IPS-20b (cell line): Measurements from ENCODE around the gene EVC.

Source experiments
- H3K27ac ChIP-seq: one replicate; pipeline ENCODE4 v1.5.1; 2013; ENCODE audit warnings: low read length
- H3K27me3 ChIP-seq: 2 replicates; pipeline ENCODE4 v1.6.1; 2013; ENCODE audit warnings: mild to moderate bottlenecking, low read length, inconsistent platforms; ENCODE audit not compliant: insufficient read depth
- H3K36me3 ChIP-seq: 2 replicates; pipeline ENCODE4 v1.6.1; 2013; ENCODE audit warnings: low read depth, mild to moderate bottlenecking, inconsistent platforms, low read length, moderate library complexity; ENCODE audit not compliant: insufficient read depth
- H3K4me1 ChIP-seq: 2 replicates; pipeline ENCODE4 v1.6.1; 2013; ENCODE audit warnings: mild to moderate bottlenecking, control low read depth, inconsistent platforms, low read length, moderate library complexity; ENCODE audit not compliant: insufficient read depth
- H3K4me3 ChIP-seq: 2 replicates; pipeline ENCODE4 v1.5.1; 2013; ENCODE audit warnings: mild to moderate bottlenecking, low read length, inconsistent platforms
- H3K9ac ChIP-seq: 2 replicates; pipeline ENCODE4 v1.6.1; 2013; ENCODE audit warnings: low read depth, mild to moderate bottlenecking, inconsistent platforms, low read length, moderate library complexity
- H3K9me3 ChIP-seq: 2 replicates; pipeline ENCODE4 v1.6.1; 2013; ENCODE audit warnings: mild to moderate bottlenecking, low read depth, low read length, inconsistent platforms; ENCODE audit not compliant: insufficient read depth

Gene EVC

DNA sequence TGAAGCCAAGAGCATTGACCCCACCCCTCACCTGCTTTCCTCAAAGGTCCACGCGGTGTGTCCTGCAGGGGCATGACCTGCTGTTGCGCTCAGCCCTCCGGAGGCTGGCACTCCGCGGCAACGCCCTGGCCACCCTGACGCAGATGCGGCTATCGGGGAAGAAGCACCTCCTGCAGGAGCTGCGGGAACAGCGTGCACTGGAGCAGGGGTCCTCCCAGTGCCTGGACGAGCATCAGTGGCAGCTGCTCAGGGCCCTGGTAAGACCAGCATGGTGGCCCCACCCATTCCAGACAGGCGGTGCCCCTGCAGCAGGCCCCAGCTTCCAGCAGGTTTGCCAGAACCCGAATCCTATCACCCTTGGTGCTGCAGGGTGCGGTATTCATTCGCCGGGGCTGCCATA is 86.0 kb downstream of the EVC start:
- Histone ChIP-seq H3K4me1 (no peaks in the 10 kb centered on the region), H3K4me3 (no peak overlapping the region), H3K9ac (no peak overlapping the region), H3K27me3 (no peaks in the 10 kb centered on the region), H3K9me3 (no peaks in the 10 kb centered on the region), H3K36me3 (peaks cover 10% of the 10 kb centered on the region), H3K27ac (no peak overlapping the region)

DNA sequence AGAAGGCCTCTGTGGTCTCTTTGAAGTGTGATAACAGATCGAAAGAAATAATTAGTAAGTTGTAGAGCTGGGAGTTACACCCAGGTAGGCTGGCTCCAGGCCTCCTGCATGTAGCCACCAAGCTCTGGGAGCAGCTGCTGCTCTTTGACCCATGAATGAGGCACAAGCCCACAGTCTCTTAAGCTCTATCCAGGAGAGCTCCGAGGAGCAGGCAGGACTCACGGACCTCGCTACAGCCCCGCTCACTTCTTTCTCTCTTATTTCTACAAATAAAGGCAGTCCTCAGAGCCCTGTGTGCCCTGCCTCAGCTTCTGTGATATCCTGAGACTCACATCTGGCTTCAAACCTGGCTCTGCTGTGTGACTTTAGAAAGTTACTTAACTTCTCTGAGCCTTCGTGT is 86.9 kb downstream of the EVC start:
- Histone ChIP-seq H3K9me3 (no peaks in the 10 kb centered on the region), H3K36me3 (peaks cover 10% of the 10 kb centered on the region), H3K9ac (no peak overlapping the region), H3K27me3 (no peaks in the 10 kb centered on the region), H3K4me3 (no peak overlapping the region), H3K27ac (no peak overlapping the region), H3K4me1 (no peaks in the 10 kb centered on the region)

DNA sequence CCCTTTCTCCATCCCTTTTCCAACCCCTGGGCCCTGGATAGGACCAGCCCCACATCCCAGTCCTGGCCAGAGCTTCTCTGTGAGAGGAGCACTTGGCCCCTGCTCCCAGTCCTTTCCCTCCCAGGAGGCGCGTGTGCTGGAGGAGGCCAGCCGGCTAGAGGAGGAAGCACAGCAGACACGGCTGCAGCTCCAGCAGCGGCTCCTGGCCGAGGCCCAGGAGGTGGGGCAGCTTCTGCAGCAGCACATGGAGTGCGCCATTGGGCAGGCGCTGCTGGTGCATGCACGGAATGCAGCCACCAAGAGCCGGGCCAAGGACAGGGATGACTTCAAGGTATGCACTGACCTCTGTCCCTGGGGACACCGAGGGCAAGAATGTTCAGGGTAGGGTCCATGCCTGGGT is 87.5 kb downstream of the EVC start:
- Histone ChIP-seq H3K36me3 (peaks cover 10% of the 10 kb centered on the region), H3K9me3 (no peaks in the 10 kb centered on the region), H3K27me3 (no peaks in the 10 kb centered on the region), H3K4me1 (no peaks in the 10 kb centered on the region), H3K4me3 (no peak overlapping the region), H3K27ac (no peak overlapping the region), H3K9ac (no peak overlapping the region)

DNA sequence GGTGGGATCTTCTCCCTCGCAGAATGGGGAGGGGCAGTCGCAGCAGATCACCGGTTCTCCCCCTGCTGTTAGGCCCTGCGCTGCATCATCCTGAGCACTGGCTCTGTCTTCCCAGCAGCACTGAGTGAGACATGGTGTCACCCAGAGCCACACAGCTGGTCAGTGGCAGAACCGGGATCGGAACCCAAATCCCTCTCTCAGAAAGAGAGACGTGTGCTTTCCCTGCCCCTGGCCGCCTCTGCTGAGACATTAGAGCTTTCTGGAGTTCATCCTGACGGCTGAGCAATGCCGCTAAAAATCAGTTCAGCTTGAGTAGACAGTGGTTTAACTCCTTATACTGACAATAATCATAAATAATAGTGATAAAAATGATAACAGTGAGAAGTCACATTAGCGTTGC is 87.9 kb downstream of the EVC start:
- Histone ChIP-seq H3K27me3 (no peaks in the 10 kb centered on the region), H3K9ac (no peak overlapping the region)

DNA sequence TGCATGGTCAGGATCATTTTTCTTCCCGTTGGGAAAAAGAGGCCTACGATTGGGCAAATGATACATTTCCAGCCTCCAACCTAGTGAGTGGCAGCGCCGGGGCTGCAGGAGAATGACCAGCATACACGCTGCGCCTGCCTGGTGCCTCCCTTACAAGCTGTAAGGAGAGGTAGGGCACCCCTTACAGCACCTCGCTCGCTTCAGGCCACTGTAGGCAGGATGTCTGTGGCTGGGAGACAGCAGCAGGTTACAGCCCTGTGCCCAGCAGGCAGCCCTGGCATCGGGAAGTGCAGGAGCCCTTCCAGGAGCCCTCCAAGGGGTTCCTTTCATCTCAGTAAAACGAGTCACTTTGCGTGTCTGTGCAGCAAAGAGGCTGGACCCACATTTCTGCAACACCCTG is 88.4 kb downstream of the EVC start:
- Histone ChIP-seq H3K4me1 (no peaks in the 10 kb centered on the region), H3K4me3 (no peak overlapping the region), H3K27ac (no peak overlapping the region), H3K27me3 (no peaks in the 10 kb centered on the region), H3K9ac (no peak overlapping the region), H3K36me3 (peaks cover 13% of the 10 kb centered on the region), H3K9me3 (no peaks in the 10 kb centered on the region)

More for the DNA sequence above, 87.9 kb downstream of the EVC start:
- Histone ChIP-seq H3K9me3 (no peaks in the 10 kb centered on the region), H3K4me3 (no peak overlapping the region), H3K36me3 (peaks cover 10% of the 10 kb centered on the region), H3K4me1 (no peaks in the 10 kb centered on the region), H3K27ac (no peak overlapping the region)

DNA sequence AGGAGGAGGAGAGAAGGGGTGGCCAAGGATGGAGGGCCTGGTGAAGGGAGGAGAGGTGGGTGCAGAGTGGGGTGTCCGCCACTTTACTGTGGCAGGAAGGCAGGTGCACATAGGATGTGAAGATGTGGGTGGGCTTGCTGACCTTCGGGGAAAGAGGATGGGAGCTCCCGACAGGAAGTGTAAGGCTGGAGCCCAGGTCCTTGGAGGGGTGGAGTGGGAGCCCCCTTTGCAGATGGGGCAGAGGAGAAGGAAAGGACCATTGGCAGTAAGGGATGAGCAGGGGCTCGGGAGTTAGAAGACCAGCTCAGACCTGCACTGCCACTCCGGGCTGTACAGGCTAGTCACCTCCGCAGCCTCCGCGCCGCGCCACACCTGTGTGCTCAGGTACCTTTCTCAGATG is 89.5 kb downstream of the EVC start:
- Histone ChIP-seq H3K4me1 (no peaks in the 10 kb centered on the region), H3K9ac (no peak overlapping the region), H3K27ac (no peak overlapping the region), H3K9me3 (no peaks in the 10 kb centered on the region), H3K36me3 (peaks cover 23% of the 10 kb centered on the region; the same call in 1 of the 2 replicates), H3K27me3 (no peaks in the 10 kb centered on the region), H3K4me3 (no peak overlapping the region)

DNA sequence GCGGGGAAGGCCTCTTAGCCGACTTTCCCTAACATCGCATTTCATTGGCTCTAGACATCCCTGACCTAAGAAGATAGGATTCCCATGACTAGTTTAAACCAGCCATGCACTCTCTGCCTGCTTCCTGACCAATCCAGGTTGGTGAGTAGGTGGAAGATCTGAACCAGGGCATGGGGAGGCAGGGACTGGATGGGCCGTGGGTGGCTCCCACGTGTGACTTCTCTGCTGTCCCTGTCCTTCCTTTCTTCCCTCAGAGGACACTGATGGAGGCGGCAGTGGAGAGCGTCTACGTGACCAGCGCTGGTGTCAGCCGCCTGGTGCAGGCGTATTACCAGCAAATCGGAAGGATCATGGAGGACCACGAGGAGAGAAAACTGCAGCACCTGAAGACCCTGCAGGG is 90.7 kb downstream of the EVC start:
- no peak overlapping the region for H3K4me3 ChIP-seq
- no peak overlapping the region for H3K9ac ChIP-seq
- H3K4me1 ChIP-seq = no peaks in the 10 kb centered on the region
- H3K27ac ChIP-seq = no peak overlapping the region
- H3K9me3 ChIP-seq = no peaks in the 10 kb centered on the region
- H3K27me3 ChIP-seq = no peaks in the 10 kb centered on the region
- H3K36me3 ChIP-seq = peaks cover 24% of the 10 kb centered on the region; the same call in 1 of the 2 replicates

DNA sequence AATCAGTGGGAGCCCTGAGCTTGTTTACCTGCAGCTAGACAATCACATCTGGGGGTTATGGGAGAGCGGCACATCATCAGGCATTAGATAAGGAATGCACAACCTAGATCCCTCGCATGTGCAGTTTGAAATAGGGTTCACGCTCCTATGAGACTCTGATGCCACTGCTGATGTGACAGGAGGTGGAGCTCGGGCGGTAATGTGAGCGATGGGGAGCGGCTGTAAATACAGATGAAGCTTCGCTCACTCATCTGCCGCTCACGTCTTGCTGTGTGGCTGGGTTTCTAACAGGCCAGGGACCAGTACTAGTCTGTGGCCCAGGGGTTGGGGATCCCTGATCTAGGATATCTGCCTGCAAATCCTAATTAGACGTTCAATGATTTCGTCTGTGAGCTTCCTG is 91.6 kb downstream of the EVC start:
- Histone ChIP-seq H3K4me1 (no peaks in the 10 kb centered on the region), H3K27ac (no peak overlapping the region), H3K27me3 (no peaks in the 10 kb centered on the region), H3K9ac (no peak overlapping the region), H3K9me3 (no peaks in the 10 kb centered on the region), H3K36me3 (peaks cover 17% of the 10 kb centered on the region; the same call in 1 of the 2 replicates), H3K4me3 (no peak overlapping the region)

DNA sequence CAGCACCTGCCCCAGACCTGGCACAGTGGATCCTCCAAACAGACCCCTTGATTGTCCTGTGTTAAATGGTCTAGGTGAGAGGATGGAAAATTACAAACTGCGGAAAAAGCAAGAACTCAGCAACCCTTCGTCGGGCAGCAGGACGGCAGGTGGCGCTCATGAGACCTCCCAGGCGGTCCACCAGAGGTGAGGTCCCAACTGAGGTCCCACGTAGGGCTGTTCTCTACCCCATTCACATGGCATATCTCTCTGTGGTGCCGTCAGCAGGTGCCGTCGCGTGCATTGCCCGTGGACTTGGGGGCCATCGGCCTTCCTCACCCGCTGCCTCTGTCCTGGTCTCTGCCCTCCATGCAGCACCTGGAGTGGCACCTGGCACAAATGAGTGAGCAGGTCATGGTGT is 93.7 kb downstream of the EVC start:
- no peak overlapping the region for H3K27ac ChIP-seq
- peaks cover 30% of the 10 kb centered on the region; the same call in 1 of the 2 replicates for H3K36me3 ChIP-seq
- no peak overlapping the region for H3K4me3 ChIP-seq
- H3K27me3 ChIP-seq = no peaks in the 10 kb centered on the region
- no peak overlapping the region for H3K9ac ChIP-seq
- H3K9me3 ChIP-seq = no peaks in the 10 kb centered on the region
- H3K4me1 ChIP-seq = no peaks in the 10 kb centered on the region

DNA sequence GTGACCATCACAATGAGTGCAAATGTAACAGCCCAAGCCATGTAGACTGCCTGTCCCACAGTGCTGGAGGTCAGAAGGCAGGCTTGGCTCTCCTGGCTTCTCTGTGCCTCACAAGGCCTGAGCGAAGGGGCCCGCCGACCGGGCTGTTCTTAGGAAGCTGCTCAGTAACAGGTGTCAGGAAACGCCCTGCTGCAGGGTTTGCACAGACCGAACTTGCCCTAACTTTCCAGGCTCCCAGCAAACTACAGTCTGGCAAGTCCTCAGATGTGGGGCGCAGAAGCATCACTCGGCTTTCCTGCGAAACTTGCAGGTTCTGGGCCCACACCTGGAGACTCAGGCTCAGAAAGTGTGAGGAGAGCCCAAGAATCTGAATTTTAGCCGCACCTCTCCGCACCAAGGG is 94.3 kb downstream of the EVC start:
- Histone ChIP-seq H3K4me3 (no peak overlapping the region), H3K27me3 (no peaks in the 10 kb centered on the region), H3K9me3 (no peaks in the 10 kb centered on the region), H3K36me3 (peaks cover 36% of the 10 kb centered on the region; the same call in 1 of the 2 replicates), H3K4me1 (no peaks in the 10 kb centered on the region), H3K27ac (no peak overlapping the region), H3K9ac (no peak overlapping the region)

DNA sequence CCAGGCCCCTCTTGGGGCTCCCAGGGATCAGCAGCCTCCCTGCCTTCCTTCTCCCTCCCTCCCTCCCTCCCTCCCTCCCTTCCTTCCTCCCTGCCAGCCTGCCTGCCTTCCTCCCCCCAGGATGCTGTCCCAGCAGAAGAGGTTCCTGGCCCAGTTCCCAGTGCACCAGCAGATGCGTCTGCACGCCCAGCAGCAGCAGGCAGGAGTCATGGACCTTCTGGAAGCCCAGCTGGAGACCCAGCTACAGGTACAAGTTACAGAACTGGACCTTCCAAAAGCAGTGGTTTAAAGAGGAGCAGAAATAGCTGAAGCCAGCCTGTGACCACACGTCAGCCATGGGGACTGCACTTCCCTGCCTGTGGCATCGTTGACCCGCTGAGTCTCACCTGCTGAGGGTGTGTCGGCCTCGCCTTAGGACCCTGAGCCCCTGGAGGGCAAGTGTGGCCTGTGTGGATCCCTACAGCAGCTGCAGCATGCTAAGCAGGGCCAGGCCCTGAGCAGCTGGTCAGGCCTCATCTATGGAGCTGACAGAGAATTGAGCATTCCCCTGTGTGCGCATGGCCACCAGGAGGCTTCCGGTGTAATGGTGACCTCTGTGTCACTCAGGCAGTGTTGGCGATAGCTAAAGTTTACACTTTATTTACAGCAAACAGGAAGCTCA is 97.2 kb downstream of the EVC start:
- Histone ChIP-seq H3K27ac (no peak overlapping the region), H3K36me3 (peaks cover 62% of the 10 kb centered on the region), H3K9me3 (no peaks in the 10 kb centered on the region), H3K27me3 (no peaks in the 10 kb centered on the region), H3K4me1 (no peaks in the 10 kb centered on the region), H3K9ac (no peak overlapping the region), H3K4me3 (no peak overlapping the region)

DNA sequence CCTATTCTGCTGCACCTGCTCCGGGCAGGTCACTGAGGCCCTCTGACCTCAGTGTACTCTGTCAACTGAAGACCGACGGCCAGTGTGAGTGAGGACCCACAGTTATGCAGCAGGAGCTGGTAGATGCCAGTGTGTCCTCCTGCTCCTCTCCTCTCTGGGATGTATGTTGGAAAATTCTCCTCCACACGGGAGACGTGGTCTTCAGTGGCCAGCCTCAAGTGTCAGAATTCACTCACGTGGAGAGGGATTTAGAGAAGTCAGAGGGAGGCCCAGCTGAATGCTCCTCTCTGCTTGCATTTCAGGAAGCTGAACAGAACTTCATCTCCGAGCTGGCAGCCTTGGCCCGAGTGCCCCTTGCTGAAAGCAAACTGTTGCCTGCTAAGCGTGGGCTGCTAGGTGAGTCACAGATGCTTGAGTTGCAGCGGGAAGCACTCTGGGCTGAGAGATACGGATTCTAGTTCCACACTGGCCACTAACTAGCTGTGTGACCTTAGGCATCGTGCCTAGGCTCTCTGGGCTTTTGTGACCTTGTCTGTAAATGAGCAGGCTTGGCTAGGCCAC is 98.3 kb downstream of the EVC start:
- H3K9me3 ChIP-seq = no peaks in the 10 kb centered on the region
- no peaks in the 10 kb centered on the region for H3K27me3 ChIP-seq
- H3K9ac ChIP-seq = no peak overlapping the region
- H3K4me3 ChIP-seq = no peak overlapping the region
- H3K4me1 ChIP-seq = no peaks in the 10 kb centered on the region
- peaks cover 61% of the 10 kb centered on the region for H3K36me3 ChIP-seq
- H3K27ac ChIP-seq = no peak overlapping the region
